ENCODE results near the gene AIG1.

AIG1 gene

GRCh38 chr6:143260857-143261256 lies 200.2 kb downstream of the AIG1 start:
- Histone ChIP-seq H3K27me3 (ENCODE audit: insufficient read depth, low read length) (no peaks in the 10 kb centered on the region), H3K4me3 (ENCODE audit: low read depth, low read length) (no peak overlapping the region), H3K4me1 (ENCODE audit: control insufficient read depth, insufficient read depth, low read length, unreplicated experiment) (no peaks in the 10 kb centered on the region), H3K36me3 (ENCODE audit: insufficient read depth, low read length) (no peaks in the 10 kb centered on the region), H3K27ac (ENCODE audit: low read depth, low read length) (no peak overlapping the region), H3K79me2 (ENCODE audit: control insufficient read depth, insufficient read depth, low read length, unreplicated experiment) (no peaks in the 10 kb centered on the region), H2AFZ (ENCODE audit: low read length, unreplicated experiment) (no peak overlapping the region)

- Histone ChIP-seq H3K79me2 (ENCODE audit: control insufficient read depth, insufficient read depth, low read length, unreplicated experiment) (no peaks in the 10 kb centered on the region), H3K27me3 (ENCODE audit: insufficient read depth, low read length) (no peaks in the 10 kb centered on the region), H3K4me3 (ENCODE audit: low read depth, low read length) (no peak overlapping the region), H3K36me3 (ENCODE audit: insufficient read depth, low read length) (no peaks in the 10 kb centered on the region), H2AFZ (ENCODE audit: low read length, unreplicated experiment) (no peak overlapping the region), H3K27ac (ENCODE audit: low read depth, low read length) (no peak overlapping the region), H3K4me1 (ENCODE audit: control insufficient read depth, insufficient read depth, low read length, unreplicated experiment) (no peaks in the 10 kb centered on the region)
Measured at GRCh38 chr6:143261899-143262436, 201.3 kb downstream of the AIG1 start.

- Histone ChIP-seq H3K4me1 (ENCODE audit: control insufficient read depth, insufficient read depth, low read length, unreplicated experiment) (no peaks in the 10 kb centered on the region), H3K79me2 (ENCODE audit: control insufficient read depth, insufficient read depth, low read length, unreplicated experiment) (no peaks in the 10 kb centered on the region), H2AFZ (ENCODE audit: low read length, unreplicated experiment) (no peak overlapping the region), H3K27me3 (ENCODE audit: insufficient read depth, low read length) (no peaks in the 10 kb centered on the region), H3K36me3 (ENCODE audit: insufficient read depth, low read length) (no peaks in the 10 kb centered on the region), H3K4me3 (ENCODE audit: low read depth, low read length) (no peak overlapping the region), H3K27ac (ENCODE audit: low read depth, low read length) (no peak overlapping the region)
Measured at GRCh38 chr6:143262859-143263258, 202.2 kb downstream of the AIG1 start.

GRCh38 chr6:143264379-143264778 lies 203.7 kb downstream of the AIG1 start:
- Histone ChIP-seq H3K4me1 (ENCODE audit: control insufficient read depth, insufficient read depth, low read length, unreplicated experiment) (no peaks in the 10 kb centered on the region), H3K27me3 (ENCODE audit: insufficient read depth, low read length) (no peaks in the 10 kb centered on the region), H3K79me2 (ENCODE audit: control insufficient read depth, insufficient read depth, low read length, unreplicated experiment) (no peaks in the 10 kb centered on the region), H3K36me3 (ENCODE audit: insufficient read depth, low read length) (no peaks in the 10 kb centered on the region), H3K4me3 (ENCODE audit: low read depth, low read length) (no peak overlapping the region), H3K27ac (ENCODE audit: low read depth, low read length) (no peak overlapping the region), H2AFZ (ENCODE audit: low read length, unreplicated experiment) (no peak overlapping the region)

GRCh38 chr6:143264986-143265764 lies 204.5 kb downstream of the AIG1 start:
- Histone ChIP-seq H3K36me3 (ENCODE audit: insufficient read depth, low read length) (no peaks in the 10 kb centered on the region), H3K79me2 (ENCODE audit: control insufficient read depth, insufficient read depth, low read length, unreplicated experiment) (no peaks in the 10 kb centered on the region), H2AFZ (ENCODE audit: low read length, unreplicated experiment) (no peak overlapping the region), H3K27ac (ENCODE audit: low read depth, low read length) (no peak overlapping the region), H3K4me1 (ENCODE audit: control insufficient read depth, insufficient read depth, low read length, unreplicated experiment) (no peaks in the 10 kb centered on the region), H3K4me3 (ENCODE audit: low read depth, low read length) (no peak overlapping the region), H3K27me3 (ENCODE audit: insufficient read depth, low read length) (no peaks in the 10 kb centered on the region)

- Histone ChIP-seq H3K4me3 (ENCODE audit: low read depth, low read length) (no peak overlapping the region), H3K27me3 (ENCODE audit: insufficient read depth, low read length) (no peaks in the 10 kb centered on the region), H3K79me2 (ENCODE audit: control insufficient read depth, insufficient read depth, low read length, unreplicated experiment) (no peaks in the 10 kb centered on the region), H2AFZ (ENCODE audit: low read length, unreplicated experiment) (no peak overlapping the region), H3K4me1 (ENCODE audit: control insufficient read depth, insufficient read depth, low read length, unreplicated experiment) (peaks cover 9% of the 10 kb centered on the region), H3K27ac (ENCODE audit: low read depth, low read length) (no peak overlapping the region), H3K36me3 (ENCODE audit: insufficient read depth, low read length) (no peaks in the 10 kb centered on the region)
Measured at GRCh38 chr6:143267760-143268159, 207.1 kb downstream of the AIG1 start.

GRCh38 chr6:143268439-143268838 lies 207.8 kb downstream of the AIG1 start:
- no peaks in the 10 kb centered on the region for H3K36me3 ChIP-seq (ENCODE audit: insufficient read depth, low read length)
- H3K4me1 ChIP-seq (ENCODE audit: control insufficient read depth, insufficient read depth, low read length, unreplicated experiment) = peaks cover 9% of the 10 kb centered on the region
- no peaks in the 10 kb centered on the region for H3K79me2 ChIP-seq (ENCODE audit: control insufficient read depth, insufficient read depth, low read length, unreplicated experiment)
- no peak overlapping the region for H3K27ac ChIP-seq (ENCODE audit: low read depth, low read length)
- H3K4me3 ChIP-seq (ENCODE audit: low read depth, low read length) = no peak overlapping the region
- H2AFZ ChIP-seq (ENCODE audit: low read length, unreplicated experiment) = no peak overlapping the region
- no peaks in the 10 kb centered on the region for H3K27me3 ChIP-seq (ENCODE audit: insufficient read depth, low read length)

GRCh38 chr6:143270026-143270425 lies 209.3 kb downstream of the AIG1 start:
- Histone ChIP-seq H2AFZ (ENCODE audit: low read length, unreplicated experiment) (no peak overlapping the region), H3K36me3 (ENCODE audit: insufficient read depth, low read length) (no peaks in the 10 kb centered on the region), H3K4me3 (ENCODE audit: low read depth, low read length) (no peak overlapping the region), H3K27ac (ENCODE audit: low read depth, low read length) (no peak overlapping the region), H3K27me3 (ENCODE audit: insufficient read depth, low read length) (no peaks in the 10 kb centered on the region), H3K4me1 (ENCODE audit: control insufficient read depth, insufficient read depth, low read length, unreplicated experiment) (peaks cover 9% of the 10 kb centered on the region), H3K79me2 (ENCODE audit: control insufficient read depth, insufficient read depth, low read length, unreplicated experiment) (no peaks in the 10 kb centered on the region)

- H2AFZ ChIP-seq (ENCODE audit: low read length, unreplicated experiment) = no peak overlapping the region
- no peaks in the 10 kb centered on the region for H3K36me3 ChIP-seq (ENCODE audit: insufficient read depth, low read length)
- H3K79me2 ChIP-seq (ENCODE audit: control insufficient read depth, insufficient read depth, low read length, unreplicated experiment) = no peaks in the 10 kb centered on the region
- no peaks in the 10 kb centered on the region for H3K27me3 ChIP-seq (ENCODE audit: insufficient read depth, low read length)
- H3K4me1 ChIP-seq (ENCODE audit: control insufficient read depth, insufficient read depth, low read length, unreplicated experiment) = peaks cover 9% of the 10 kb centered on the region
- no peak overlapping the region for H3K27ac ChIP-seq (ENCODE audit: low read depth, low read length)
- H3K4me3 ChIP-seq (ENCODE audit: low read depth, low read length) = no peak overlapping the region
Measured at GRCh38 chr6:143271024-143271423, 210.3 kb downstream of the AIG1 start.

GRCh38 chr6:143276436-143276835 lies 215.7 kb downstream of the AIG1 start:
- Histone ChIP-seq H3K4me1 (ENCODE audit: control insufficient read depth, insufficient read depth, low read length, unreplicated experiment) (no peaks in the 10 kb centered on the region), H3K79me2 (ENCODE audit: control insufficient read depth, insufficient read depth, low read length, unreplicated experiment) (no peaks in the 10 kb centered on the region), H3K4me3 (ENCODE audit: low read depth, low read length) (no peak overlapping the region), H3K27ac (ENCODE audit: low read depth, low read length) (no peak overlapping the region), H3K36me3 (ENCODE audit: insufficient read depth, low read length) (no peaks in the 10 kb centered on the region), H2AFZ (ENCODE audit: low read length, unreplicated experiment) (no peak overlapping the region), H3K27me3 (ENCODE audit: insufficient read depth, low read length) (no peaks in the 10 kb centered on the region)

GRCh38 chr6:143279385-143279784 lies 218.7 kb downstream of the AIG1 start:
- H2AFZ ChIP-seq (ENCODE audit: low read length, unreplicated experiment) = no peak overlapping the region
- no peaks in the 10 kb centered on the region for H3K27me3 ChIP-seq (ENCODE audit: insufficient read depth, low read length)
- H3K4me3 ChIP-seq (ENCODE audit: low read depth, low read length) = no peak overlapping the region
- H3K4me1 ChIP-seq (ENCODE audit: control insufficient read depth, insufficient read depth, low read length, unreplicated experiment) = no peaks in the 10 kb centered on the region
- H3K36me3 ChIP-seq (ENCODE audit: insufficient read depth, low read length) = no peaks in the 10 kb centered on the region
- H3K27ac ChIP-seq (ENCODE audit: low read depth, low read length) = no peak overlapping the region
- H3K79me2 ChIP-seq (ENCODE audit: control insufficient read depth, insufficient read depth, low read length, unreplicated experiment) = no peaks in the 10 kb centered on the region
